Ammon's horn (tissue), 1 donor: Measurements from ENCODE around the gene NT5DC1.

Experiments
- DNase-seq: peaks from one replicate; pipeline ENCODE4 v3.0.0-alpha.2; 2016; ENCODE audit warnings: low spot score

Gene NT5DC1

DNA sequence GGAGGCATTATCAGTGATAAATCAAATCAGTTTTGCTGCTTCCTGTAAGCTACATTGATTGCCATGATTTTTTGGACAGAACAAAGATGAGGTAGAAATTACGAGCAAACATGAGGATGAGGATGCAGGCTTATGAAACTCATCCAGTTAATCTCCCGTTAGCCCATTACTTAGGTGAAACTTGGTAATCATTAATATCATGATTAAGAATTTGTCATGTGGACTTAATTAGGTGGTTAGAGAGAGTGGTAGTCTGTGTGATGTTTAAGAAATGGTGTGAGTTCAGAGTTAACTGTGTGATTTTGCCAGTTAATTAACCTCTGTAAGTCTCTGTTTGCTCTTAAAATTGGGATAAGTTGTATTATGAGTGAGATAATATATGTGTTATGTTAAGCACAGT is 91.2 kb downstream of the NT5DC1 start:
- DNase-seq = no peak

DNA sequence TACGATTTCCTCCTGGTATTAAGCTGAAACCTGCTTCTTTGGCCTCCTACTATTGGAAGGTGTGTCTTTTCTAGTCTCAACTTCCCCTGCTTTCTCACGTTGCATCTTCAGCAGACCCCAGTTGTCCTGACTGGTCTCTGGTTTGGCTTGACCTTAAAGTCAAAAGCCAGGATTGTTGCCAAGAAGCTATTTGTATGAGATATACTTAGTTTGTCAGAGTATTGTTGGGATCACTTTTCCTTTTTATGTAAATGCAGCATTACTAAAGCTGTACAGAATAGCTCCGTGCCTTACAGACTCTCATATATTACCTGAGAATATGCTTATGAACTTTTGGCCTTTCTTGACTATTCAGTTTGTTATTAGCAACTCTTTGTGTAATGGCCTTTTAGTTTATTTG is 92.1 kb downstream of the NT5DC1 start:
- no peak for DNase-seq

DNA sequence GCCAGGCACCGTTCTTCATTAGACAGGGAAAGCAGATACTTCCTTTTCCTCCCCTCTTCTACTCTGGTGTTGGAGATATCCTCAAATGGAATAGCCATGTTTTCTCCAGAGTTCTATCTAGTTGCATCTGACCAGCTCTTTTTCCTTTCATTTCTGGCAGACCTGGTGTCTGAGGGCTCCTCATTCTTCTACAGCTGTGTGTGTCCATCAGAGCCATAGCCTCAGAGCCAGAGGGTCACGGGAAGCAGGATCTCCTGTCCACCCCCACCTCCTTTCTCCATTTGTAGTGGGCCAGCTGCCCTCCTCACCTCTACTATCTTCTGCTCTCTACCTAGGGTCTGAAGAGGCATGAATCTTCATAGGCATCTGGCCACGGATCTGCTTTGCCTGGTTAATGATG is 96.2 kb downstream of the NT5DC1 start:
- no peak for DNase-seq

- DNase-seq = no peak
Measured at GRCh38 chr6:116200619-116201249, 100.1 kb downstream of the NT5DC1 start.

DNA sequence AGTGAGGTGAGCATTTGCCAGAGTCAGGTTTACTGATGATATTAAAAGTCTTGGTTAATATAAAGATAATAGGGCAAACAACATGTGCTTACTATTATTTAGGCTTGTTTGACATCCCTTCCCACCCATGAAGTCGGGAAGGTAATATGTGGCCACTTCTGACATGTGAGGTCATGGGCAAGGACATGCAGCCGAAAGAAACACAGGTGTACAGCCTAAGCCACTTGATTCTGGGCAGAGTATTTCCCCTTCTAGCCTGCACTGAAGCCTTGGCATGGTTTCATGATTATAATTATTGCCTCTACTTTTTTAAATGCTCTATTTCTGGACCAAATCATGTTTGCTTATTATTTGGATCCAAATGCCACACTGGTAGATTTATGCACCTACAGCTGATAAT is 100.9 kb downstream of the NT5DC1 start:
- DNase-seq = no peak

- DNase-seq = no peak
Measured at GRCh38 chr6:116205281-116205680, 104.6 kb downstream of the NT5DC1 start.

- no peak for DNase-seq
Measured at GRCh38 chr6:116206231-116206903, 105.7 kb downstream of the NT5DC1 start.

DNA sequence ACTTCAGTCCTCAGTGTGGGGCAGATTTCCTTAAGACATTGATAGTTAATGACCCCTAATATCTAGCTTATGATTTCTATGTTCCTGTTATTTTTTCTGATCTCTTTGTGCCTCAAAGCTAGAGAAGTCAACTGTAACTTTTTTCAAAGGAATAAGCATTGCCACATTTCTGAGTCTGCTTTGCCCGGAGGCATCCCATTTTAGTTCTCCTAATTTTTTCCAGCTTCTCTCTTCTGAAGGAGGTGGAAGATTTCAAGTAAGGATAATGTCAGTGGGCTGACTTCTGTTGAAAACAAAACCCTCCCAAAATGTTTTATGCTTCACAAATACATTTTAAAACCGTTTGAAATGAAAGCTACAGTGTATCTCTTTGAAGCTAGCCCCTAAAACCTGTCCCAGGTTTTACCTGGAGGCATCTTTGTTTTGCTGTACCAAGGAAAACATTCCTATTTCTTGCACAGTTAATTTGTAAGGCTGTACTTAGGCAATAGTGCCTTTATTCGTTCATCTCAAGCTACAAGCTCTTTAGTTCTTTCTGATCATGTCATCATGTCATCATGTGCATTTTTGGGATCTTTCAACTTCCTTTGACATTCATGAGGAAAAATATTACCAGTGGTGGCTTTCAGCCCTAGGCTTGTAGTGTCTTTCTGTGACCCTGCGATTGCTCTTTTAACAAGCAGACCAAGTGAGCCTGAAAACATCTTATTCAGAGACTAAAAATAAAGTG is 107.6 kb downstream of the NT5DC1 start:
- no peak for DNase-seq

- DNase-seq = no peak
Measured at GRCh38 chr6:116210316-116210715, 109.7 kb downstream of the NT5DC1 start.

DNA sequence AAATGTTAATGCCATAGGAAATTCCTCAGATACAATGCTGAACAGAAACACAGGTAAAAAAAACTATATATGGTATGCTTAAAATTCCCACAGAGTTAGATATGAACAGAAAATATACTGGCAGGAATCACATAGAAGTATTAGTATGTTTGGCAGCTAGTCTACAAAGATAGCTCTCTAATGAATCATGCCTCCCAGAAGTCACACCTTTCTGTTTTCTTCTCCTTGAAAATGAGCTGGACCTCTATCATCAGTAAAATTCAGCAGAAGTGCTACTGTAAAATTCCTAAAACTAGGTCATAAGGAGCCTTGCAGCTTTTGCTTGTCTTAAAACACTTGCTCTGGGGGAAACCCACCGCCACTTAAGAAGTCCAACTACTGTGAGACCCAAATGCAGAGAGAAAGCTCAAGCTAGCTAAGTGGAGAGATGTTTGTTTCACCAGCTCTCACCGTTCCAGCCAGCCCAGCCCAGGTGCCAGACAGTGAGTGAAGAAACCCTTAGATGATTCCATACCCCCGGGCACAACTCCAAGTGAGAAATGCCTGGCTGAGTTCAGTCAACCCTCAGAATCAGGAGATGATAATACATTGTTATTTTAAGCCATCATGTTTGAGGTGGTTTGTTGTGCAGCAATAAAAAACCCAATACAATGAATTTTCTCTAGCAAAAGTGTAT is 110.2 kb downstream of the NT5DC1 start:
- DNase-seq = no peak

- no peak for DNase-seq
Measured at GRCh38 chr6:116214681-116215080, 114.0 kb downstream of the NT5DC1 start.

GRCh38 chr6:116215414-116215813 is 114.8 kb downstream of the NT5DC1 start:
- no peak for DNase-seq

GRCh38 chr6:116217069-116217468 is 116.4 kb downstream of the NT5DC1 start:
- peak; percentile 16 for DNase-seq

- no peak for DNase-seq
Measured at GRCh38 chr6:116218172-116218633, 117.5 kb downstream of the NT5DC1 start.

DNA sequence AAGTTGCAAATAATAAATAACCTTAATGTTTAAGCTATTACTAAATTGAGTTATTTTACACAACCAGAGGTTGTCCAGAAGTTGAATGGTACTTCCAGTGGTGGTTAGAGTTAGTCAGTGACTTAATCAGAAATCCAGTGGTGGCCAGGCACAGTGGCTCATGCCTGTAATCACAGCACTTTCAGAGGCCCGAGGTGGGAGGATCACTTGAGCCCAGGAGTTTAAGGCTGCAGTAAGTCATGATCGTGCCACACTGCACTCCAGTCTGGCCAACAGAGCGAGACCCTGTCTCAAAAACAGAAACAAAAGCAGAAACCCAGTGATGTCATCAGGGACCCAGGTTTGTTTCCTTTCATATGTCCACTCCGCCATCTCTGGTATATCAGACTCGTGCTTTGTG is 118.2 kb downstream of the NT5DC1 start:
- DNase-seq = no peak

GRCh38 chr6:116221067-116221466 is 120.4 kb downstream of the NT5DC1 start:
- no peak for DNase-seq

- DNase-seq = no peak
Measured at GRCh38 chr6:116221911-116222310, 121.3 kb downstream of the NT5DC1 start.

- DNase-seq = no peak
Measured at GRCh38 chr6:116223355-116223754, 122.7 kb downstream of the NT5DC1 start.

DNA sequence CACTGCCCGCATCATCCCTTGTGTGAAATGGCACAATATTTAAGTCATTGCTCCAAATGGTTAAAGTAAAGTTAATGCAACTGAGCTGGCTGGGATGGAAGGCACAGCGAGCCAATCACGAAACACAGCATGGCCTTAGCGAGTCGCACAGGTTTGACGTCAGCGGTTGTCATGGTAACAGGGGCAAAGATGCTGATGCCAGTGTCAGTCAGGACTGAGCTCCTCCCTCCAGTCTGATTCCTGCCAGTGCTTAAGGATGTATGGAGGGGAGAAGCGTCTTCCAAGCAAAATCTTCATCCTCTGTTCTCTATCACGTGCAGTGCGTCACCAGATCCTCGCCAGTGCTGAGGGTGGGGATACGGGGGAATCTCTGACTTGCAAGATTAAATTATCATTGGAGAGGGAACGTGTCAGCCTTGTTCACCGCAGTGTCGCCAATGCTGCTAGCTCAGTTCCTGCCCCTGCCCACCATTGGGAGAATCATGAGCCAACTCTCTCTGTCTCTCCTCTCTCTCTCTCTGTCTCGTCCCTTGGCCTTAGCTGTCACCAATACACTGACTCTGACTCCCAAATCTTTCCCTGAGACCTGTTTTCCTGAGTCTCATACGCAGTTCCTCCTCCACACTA is 128.7 kb downstream of the NT5DC1 start:
- DNase-seq = peak; percentile 99

DNA sequence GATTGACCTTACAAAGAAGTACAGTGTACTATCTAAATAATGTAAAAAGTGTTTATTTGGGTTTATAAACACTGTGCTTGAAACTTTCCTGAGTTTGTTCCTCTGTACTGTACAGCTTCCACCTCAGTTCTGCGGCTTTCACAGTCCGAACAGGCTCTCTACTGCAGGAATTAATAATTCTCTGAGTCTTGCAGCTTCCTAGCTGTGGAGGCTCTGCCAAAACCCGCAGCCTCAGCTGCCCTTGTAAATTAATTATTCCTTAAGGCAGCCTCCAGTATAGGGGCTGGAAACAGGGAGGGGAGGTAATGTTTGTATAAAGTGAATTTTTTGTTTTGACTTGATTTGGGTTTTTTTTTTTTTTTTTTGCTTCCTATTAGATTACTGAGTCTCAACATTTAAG is 134.0 kb downstream of the NT5DC1 start:
- DNase-seq = no peak

GRCh38 chr6:116238083-116238482 is 137.4 kb downstream of the NT5DC1 start:
- DNase-seq = no peak

DNA sequence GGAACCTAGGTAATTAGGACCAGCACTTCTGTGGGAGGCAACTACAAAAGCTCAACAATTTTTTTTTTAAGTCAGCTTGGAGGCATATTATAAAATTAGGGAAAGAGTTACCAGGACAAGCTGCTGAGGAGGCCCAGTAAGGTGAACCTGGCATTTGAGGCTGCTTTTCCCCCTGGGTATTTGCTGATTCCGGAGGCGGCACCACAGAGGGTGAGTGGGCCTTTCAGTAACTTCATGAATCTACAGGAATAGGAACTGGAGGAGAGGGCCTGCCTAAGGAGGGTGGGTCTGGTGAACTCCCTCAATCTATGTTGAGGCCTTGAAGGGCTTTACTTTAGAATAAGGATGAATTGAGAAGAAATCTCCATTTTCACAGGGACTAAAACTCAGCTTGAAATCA is 138.6 kb downstream of the NT5DC1 start:
- no peak for DNase-seq
